GM23338 (cell line): ENCODE measurements around the gene HCFC2. TPM values are rescaled to one million over a fixed set of nuclear protein-coding genes. Genes with fewer than 3 reads are reported as not detected.

Source experiments
- ATAC-seq: fragments of 200-7000 bp; cut with Tn5 transposase; 3 replicates; pipeline ENCODE4 v1.9.1; 2020
- DNase-seq: peaks from one replicate; pipeline ENCODE4 v3.0.0-alpha.2; 2015; ENCODE audit warnings: low spot score
- H2AFZ ChIP-seq: fragments of 200-600 bp; sonication (generic); 2 replicates; pipeline ENCODE4 v1.8.0; 2016; ENCODE audit warnings: antibody characterized with exemption, mild to moderate bottlenecking, moderate library complexity
- H3F3A ChIP-seq: fragments of 200-600 bp; sonication (generic); replicated peaks from 2 replicates; pipeline ENCODE4 v1.8.0; 2017; ENCODE audit warnings: antibody characterized with exemption, mixed run types, low read depth
- H3K27ac ChIP-seq: fragments of 200-600 bp; sonication (generic); 2 replicates; pipeline ENCODE4 v1.6.1; 2016; ENCODE audit warnings: low read depth
- H3K27me3 ChIP-seq: fragments of 200-600 bp; sonication (generic); 2 replicates; pipeline ENCODE4 v1.8.0; 2016; ENCODE audit warnings: mild to moderate bottlenecking, mixed run types, moderate library complexity; ENCODE audit not compliant: insufficient read depth
- H3K36me3 ChIP-seq: fragments of 200-600 bp; sonication (generic); 2 replicates; pipeline ENCODE4 v1.8.0; 2016; ENCODE audit warnings: mild to moderate bottlenecking; ENCODE audit not compliant: insufficient read depth
- H3K4me1 ChIP-seq: fragments of 200-600 bp; sonication (generic); 2 replicates; pipeline ENCODE4 v1.8.0; 2016; ENCODE audit warnings: mild to moderate bottlenecking, moderate library complexity; ENCODE audit not compliant: insufficient read depth
- H3K4me2 ChIP-seq: fragments of 200-600 bp; sonication (generic); 2 replicates; pipeline ENCODE4 v1.7.1; 2017; ENCODE audit warnings: mixed run types
- H3K4me3 ChIP-seq: fragments of 200-600 bp; sonication (generic); 2 replicates; pipeline ENCODE4 v1.6.1; 2016; ENCODE audit warnings: mixed run types
- H3K79me2 ChIP-seq: fragments of 200-600 bp; sonication (generic); replicated peaks from 2 replicates; pipeline ENCODE4 v1.8.0; 2017; ENCODE audit warnings: mild to moderate bottlenecking; ENCODE audit not compliant: insufficient read depth
- H3K9me2 ChIP-seq: fragments of 200-600 bp; sonication (generic); 2 replicates; pipeline ENCODE4 v1.8.0; 2017; ENCODE audit not compliant: insufficient read depth
- H4K20me1 ChIP-seq: fragments of 200-600 bp; sonication (generic); replicated peaks from 2 replicates; pipeline ENCODE4 v1.8.0; 2017; ENCODE audit warnings: mild to moderate bottlenecking; ENCODE audit not compliant: insufficient read depth
- H3K27ac Mint-ChIP-seq: 2 replicates; pipeline ENCODE4 v1.8.0; 2020; ENCODE audit warnings: inconsistent platforms, mild to moderate bottlenecking, moderate library complexity, mixed read lengths
- H3K27me3 Mint-ChIP-seq: 3 replicates; pipeline ENCODE4 v1.8.0; 2022; ENCODE audit warnings: low read depth, mild to moderate bottlenecking, moderate library complexity, mixed read lengths, inconsistent platforms; ENCODE audit not compliant: insufficient read depth, poor library complexity
- H3K36me3 Mint-ChIP-seq: 3 replicates; pipeline ENCODE4 v1.8.0; 2021; ENCODE audit warnings: low read depth, mild to moderate bottlenecking, inconsistent platforms, moderate library complexity, mixed read lengths
- H3K4me1 Mint-ChIP-seq: 3 replicates; pipeline ENCODE4 v1.8.0; 2020; ENCODE audit warnings: mild to moderate bottlenecking, inconsistent platforms, mixed read lengths
- H3K4me3 Mint-ChIP-seq: 3 replicates; pipeline ENCODE4 v1.8.0; 2021; ENCODE audit warnings: moderate library complexity, mild to moderate bottlenecking, inconsistent platforms, mixed read lengths
- H3K9me3 Mint-ChIP-seq: 3 replicates; pipeline ENCODE4 v1.8.0; 2020; ENCODE audit warnings: moderate library complexity, mild to moderate bottlenecking, inconsistent platforms, mixed read lengths
- CREB1 ChIP-seq: fragments of 250-450 bp; sonication (Bioruptor Pico); IDR thresholded peaks from 2 replicates; pipeline ENCODE4 v1.5.0; 2020; ENCODE audit warnings: low read depth, mild to moderate bottlenecking, moderate library complexity
- CTCF ChIP-seq, 2 experiments: fragments of 200-600 bp in 1 of 2; sonication (generic) in 1 of 2; conservative IDR thresholded peaks; 2 replicates each; pipeline versions ENCODE4 v1.5.1 to v1.6.1; 2016 to 2017; ENCODE audit warnings: antibody characterized with exemption in 2 of 2, low read depth in 2 of 2, mild to moderate bottlenecking in 2 of 2, moderate library complexity in 1 of 2
- NANOG ChIP-seq: IDR thresholded peaks from 2 replicates; pipeline ENCODE4 v1.6.1; 2016; ENCODE audit warnings: antibody characterized with exemption, borderline replicate concordance
- POLR2AphosphoS5 ChIP-seq: IDR thresholded peaks from 2 replicates; pipeline ENCODE4 v1.6.1; 2016; ENCODE audit warnings: antibody characterized with exemption, low read depth
- REST ChIP-seq: IDR thresholded peaks from one replicate; pipeline ENCODE4 v1.6.1; 2018; ENCODE audit warnings: antibody characterized with exemption; ENCODE audit not compliant: unreplicated experiment
- polyA plus RNA-seq: library from polyadenylated mRNA; unstranded; fragments of >200 nt; fragmentation: Nextera tagmentation; extraction: Ambion mirVana; gene quantifications from 2 replicates; pipeline ENCODE4 v1.2.1, GENCODE V29; 2016
- total RNA-seq: library from RNA; depleted of rRNA; stranded (reverse); fragments of >200 nt; shearing (Covaris generic); gene quantifications from 2 replicates; pipeline ENCODE4 v1.2.3, GENCODE V29; 2014

The HCFC2 gene
- total and polyA plus RNA-seq, 2 experiments from 2014 or later: 1.9 to 2.5 TPM

- no peaks in the 10 kb centered on the region; the same call in 2 of the 3 replicates for H3K9me3 Mint-ChIP-seq
- DNase-seq: no peak
- peaks cover 16% of the 10 kb centered on the region for H3K4me1 Mint-ChIP-seq
- no peaks in the 10 kb centered on the region for H3K36me3 Mint-ChIP-seq
- H3K27ac ChIP-seq: no peak overlapping the region
- H3K27ac Mint-ChIP-seq: peak overlapping the region; percentile 28
- H3K4me2 ChIP-seq: peak overlapping the region; percentile 69
- H2AFZ ChIP-seq: 0 out of 2 replicates have a peak overlapping the region, but pooled peaks have one; percentile 5
- ATAC-seq: no peak
- H3K4me3 Mint-ChIP-seq: peak overlapping the region; percentile 18; the same call in 2 of the 3 replicates
- H3K36me3 ChIP-seq: no peaks in the 10 kb centered on the region
- no peaks in the 10 kb centered on the region for H3K27me3 ChIP-seq
- H3F3A ChIP-seq: no peaks in the 10 kb centered on the region
- no peak overlapping the region for H3K4me3 ChIP-seq
- H3K9me2 ChIP-seq: no peaks in the 10 kb centered on the region
- peaks cover 18% of the 10 kb centered on the region for H3K4me1 ChIP-seq
- no peaks in the 10 kb centered on the region for H3K79me2 ChIP-seq
- no peaks in the 10 kb centered on the region for H4K20me1 ChIP-seq
- no peaks in the 10 kb centered on the region for H3K27me3 Mint-ChIP-seq
- TF ChIP-seq CTCF (conservative IDR thresholded peaks at IDR 0.05; ENCODE audit: low read depth in 2 of 2): no peak
- no peak for TF ChIP-seq CREB1 (CRISPR knock-in tag)
- TF ChIP-seq POLR2AphosphoS5: no peak
- no peak for TF ChIP-seq REST
Observed at GRCh38 chr12:104106965-104107364, 42.6 kb downstream of the HCFC2 start.

DNA sequence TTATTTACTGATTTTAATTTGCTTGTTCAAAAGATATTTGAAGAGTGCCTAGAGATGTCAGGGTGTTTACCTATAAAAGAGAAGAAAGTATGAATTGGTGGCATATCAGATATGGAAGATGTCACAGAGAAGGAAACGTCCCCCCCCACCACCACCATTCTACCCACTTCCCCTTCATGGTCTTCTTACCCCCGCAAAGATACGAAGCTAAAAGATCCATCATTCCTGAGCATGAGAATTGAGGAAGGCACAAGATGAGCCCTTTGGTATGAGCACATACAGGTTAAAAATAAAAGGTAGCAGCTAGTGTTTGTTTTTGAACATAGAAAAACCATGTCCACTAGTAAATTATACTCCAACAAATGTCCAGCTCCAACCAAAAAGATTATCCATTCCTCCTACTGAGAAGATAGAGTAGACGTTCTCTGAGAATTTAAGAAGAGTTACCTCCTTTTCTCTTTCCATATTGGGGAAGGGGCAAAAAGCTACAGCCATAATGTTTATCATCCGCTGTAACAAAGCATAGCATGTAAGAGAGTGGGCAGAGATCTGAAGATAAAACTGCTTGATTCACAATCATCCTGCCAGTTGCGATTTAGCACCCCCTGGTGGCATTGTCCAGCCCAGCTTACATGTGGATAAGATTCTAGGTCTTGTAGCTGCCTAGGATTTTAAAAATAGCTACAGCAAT, 44.6 kb downstream of the HCFC2 start:
- Mint-ChIP-seq H3K27me3 (peaks cover 2% of the 10 kb centered on the region), H3K36me3 (no peaks in the 10 kb centered on the region), H3K4me3 (no peak overlapping the region), H3K27ac (no peak overlapping the region), H3K9me3 (no peaks in the 10 kb centered on the region; the same call in 2 of the 3 replicates), H3K4me1 (peaks cover 16% of the 10 kb centered on the region)
- H3K9me2 ChIP-seq: no peaks in the 10 kb centered on the region
- no peak for TF ChIP-seq NANOG
- TF ChIP-seq CTCF (conservative IDR thresholded peaks at IDR 0.05; ENCODE audit: low read depth in 2 of 2): peak; percentile 96 to 98
- peak; percentile 89 for DNase-seq
- H3K79me2 ChIP-seq: no peaks in the 10 kb centered on the region
- peak; percentile 95 for ATAC-seq
- H3K27ac ChIP-seq: no peak overlapping the region
- no peaks in the 10 kb centered on the region for H3F3A ChIP-seq
- H3K36me3 ChIP-seq: no peaks in the 10 kb centered on the region
- no peaks in the 10 kb centered on the region for H4K20me1 ChIP-seq
- no peaks in the 10 kb centered on the region for H3K27me3 ChIP-seq
- no peak overlapping the region for H2AFZ ChIP-seq
- no peak overlapping the region for H3K4me3 ChIP-seq
- no peak overlapping the region for H3K4me2 ChIP-seq
- peaks cover 18% of the 10 kb centered on the region for H3K4me1 ChIP-seq
